ENCODE measurements around the gene RNF4.
"Not testable (repeated sequence)": the region's sequence is repeated elsewhere in the genome, so short reads cannot be mapped to it uniquely, and the experiment has no call there.

RNF4 gene

DNA sequence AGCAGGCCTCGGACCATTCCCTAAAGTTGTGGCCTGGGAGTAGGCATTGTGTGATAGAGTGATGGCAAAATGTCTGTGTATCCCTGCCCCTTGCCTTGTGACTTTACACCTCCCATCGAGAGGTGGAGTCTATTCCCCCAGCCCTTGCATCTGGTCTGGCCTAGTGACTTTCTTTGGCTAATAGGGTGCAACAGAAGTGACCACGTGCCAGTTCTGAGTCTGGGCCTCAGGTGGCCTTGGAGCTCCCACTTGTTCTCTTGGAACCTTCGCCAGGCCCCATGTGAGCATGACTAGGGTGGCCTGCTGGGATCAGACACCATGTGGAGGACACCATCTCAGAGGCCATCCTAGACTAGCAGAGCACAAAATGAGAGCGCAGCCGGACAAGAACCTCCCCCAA is 3.9 kb upstream of the RNF4 start:
- no peaks in the 10 kb centered on the region; the same call in 1 of the 2 replicates for H3K4me1 ChIP-seq (ENCODE audit: insufficient read depth, low read length)
- H3K4me3 ChIP-seq (ENCODE audit: low read length), result no peak overlapping the region
- H3K36me3 ChIP-seq (ENCODE audit: insufficient read depth, low read depth, low read length), result no peaks in the 10 kb centered on the region
- no peaks in the 10 kb centered on the region for H3K9me3 ChIP-seq (ENCODE audit: insufficient read depth, low read depth, low read length)
- no peak overlapping the region for H3K9ac ChIP-seq (ENCODE audit: low read depth, low read length)
- H3K27me3 ChIP-seq (ENCODE audit: insufficient read depth, low read length), result peaks cover 29% of the 10 kb centered on the region
- H3K27ac ChIP-seq (ENCODE audit: low read length), result no peak overlapping the region

DNA sequence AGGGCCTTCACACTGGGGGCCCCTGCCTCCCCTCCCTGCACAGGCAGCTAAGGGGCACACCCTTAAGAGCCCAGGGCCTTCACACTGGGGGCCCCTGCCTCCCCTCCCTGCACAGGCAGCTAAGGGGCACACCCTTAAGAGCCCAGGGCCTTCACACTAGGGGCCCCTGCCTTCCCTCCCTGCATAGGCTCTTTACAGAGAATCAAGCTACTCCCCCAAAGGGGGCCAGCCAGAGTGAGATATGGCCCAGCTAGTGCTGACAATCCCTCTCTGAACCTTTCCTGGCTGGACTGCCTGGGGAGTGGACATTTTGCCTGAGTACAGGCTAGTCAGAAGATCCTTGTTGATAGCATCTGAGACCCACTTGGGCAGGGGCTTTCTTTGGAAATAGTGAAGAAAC is 3.4 kb upstream of the RNF4 start:
- H3K27me3 ChIP-seq (ENCODE audit: insufficient read depth, low read length), result peaks cover 29% of the 10 kb centered on the region
- not testable (repeated sequence) for H3K4me3 ChIP-seq (ENCODE audit: low read length); H3K36me3 ChIP-seq (ENCODE audit: insufficient read depth, low read depth, low read length); H3K27ac ChIP-seq (ENCODE audit: low read length); H3K4me1 ChIP-seq (ENCODE audit: insufficient read depth, low read length); H3K9ac ChIP-seq (ENCODE audit: low read depth, low read length); H3K9me3 ChIP-seq (ENCODE audit: insufficient read depth, low read depth, low read length)

DNA sequence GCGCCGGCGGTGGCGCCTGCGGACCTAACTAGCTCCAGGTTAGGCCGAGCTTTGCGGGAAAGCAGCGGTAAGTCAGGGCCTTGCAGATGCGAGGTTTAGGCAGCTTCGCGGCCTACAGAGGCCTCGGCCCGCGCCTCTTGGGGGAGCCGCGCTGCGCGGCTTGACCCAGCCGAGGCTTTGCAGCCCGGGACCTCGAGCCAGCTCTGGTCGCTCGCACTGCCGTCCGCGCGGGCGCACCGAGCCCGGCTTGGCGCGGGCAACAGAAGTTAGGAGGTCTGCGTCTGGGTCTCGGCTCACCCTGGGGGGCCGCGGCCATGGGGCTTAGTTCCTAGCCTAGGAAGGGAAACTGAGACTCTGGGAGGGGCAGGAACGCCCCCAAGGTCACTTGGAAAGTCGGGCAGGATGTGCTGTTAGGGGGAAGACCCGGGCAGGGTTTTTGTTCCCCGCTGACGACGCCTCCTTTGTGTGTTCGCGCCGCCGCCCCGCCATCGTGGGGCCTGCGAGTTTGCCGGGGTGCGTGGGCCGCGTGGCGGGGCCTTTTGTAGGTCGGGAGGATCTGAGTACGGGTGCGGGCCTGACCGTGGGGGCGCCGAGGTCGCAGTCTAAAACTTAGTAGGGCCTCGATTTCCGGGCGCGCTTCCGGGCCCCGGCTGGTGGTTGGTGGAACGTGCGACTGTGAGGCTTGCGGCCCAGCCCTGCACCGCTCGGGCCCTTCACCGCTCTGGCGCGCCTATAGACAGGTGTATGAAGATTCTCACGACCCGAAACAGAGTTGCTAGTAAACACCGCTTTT is 482 bp downstream of the RNF4 start:
- Histone ChIP-seq H3K27me3 (ENCODE audit: insufficient read depth, low read length) (no peaks in the 10 kb centered on the region), H3K27ac (ENCODE audit: low read length) (peak overlapping the region; percentile 76), H3K9me3 (ENCODE audit: insufficient read depth, low read depth, low read length) (no peaks in the 10 kb centered on the region), H3K9ac (ENCODE audit: low read depth, low read length) (peak overlapping the region; percentile 96), H3K4me3 (ENCODE audit: low read length) (peak overlapping the region; percentile 95), H3K36me3 (ENCODE audit: insufficient read depth, low read depth, low read length) (peaks cover 28% of the 10 kb centered on the region), H3K4me1 (ENCODE audit: insufficient read depth, low read length) (peaks cover 3% of the 10 kb centered on the region)

DNA sequence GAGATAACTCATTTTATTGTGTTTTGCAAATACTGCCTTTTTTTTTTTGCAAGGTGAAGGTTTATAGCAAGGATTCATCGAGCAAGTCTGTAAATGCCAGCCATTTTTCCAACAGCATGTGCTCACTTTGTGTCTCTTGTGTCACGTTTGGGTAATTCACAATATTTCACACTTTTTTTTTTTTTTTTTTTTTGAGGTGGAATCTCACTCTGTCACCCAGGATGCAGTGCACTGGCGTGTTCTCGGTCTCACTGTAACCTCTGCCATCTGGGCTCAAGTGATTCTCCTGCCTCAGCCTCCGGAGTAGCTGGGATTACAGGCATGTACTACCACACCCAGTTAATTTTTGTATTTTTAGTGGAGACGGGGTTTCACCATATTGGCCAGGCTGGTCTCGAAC is 1.9 kb downstream of the RNF4 start:
- Histone ChIP-seq H3K27ac (ENCODE audit: low read length) (no peak overlapping the region), H3K4me1 (ENCODE audit: insufficient read depth, low read length) (peaks cover 3% of the 10 kb centered on the region), H3K36me3 (ENCODE audit: insufficient read depth, low read depth, low read length) (peaks cover 31% of the 10 kb centered on the region), H3K27me3 (ENCODE audit: insufficient read depth, low read length) (no peaks in the 10 kb centered on the region), H3K4me3 (ENCODE audit: low read length) (peak overlapping the region; percentile 95), H3K9me3 (ENCODE audit: insufficient read depth, low read depth, low read length) (no peaks in the 10 kb centered on the region), H3K9ac (ENCODE audit: low read depth, low read length) (peak overlapping the region; percentile 96; the same call in 1 of the 2 replicates)

DNA sequence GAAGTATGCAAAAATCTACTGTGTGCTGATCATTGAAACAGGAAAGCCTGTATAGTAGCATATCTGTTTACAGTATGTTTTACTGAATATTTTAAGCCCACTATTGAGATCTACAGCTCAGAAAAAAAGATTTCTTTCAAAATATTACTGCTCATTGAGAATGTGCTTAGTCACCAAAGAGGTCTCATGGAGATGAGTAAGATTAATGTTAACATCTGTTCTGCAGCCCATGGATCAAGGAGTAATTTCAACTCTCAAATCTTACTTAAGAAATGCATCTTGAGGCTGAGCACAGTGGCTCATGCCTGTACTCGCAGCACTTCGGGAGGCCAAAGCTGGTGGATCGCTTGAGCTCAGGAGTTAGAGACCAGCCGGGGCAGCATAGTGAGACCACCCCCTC is 3.3 kb downstream of the RNF4 start:
- peaks cover 37% of the 10 kb centered on the region for H3K36me3 ChIP-seq (ENCODE audit: insufficient read depth, low read depth, low read length)
- no peaks in the 10 kb centered on the region for H3K9me3 ChIP-seq (ENCODE audit: insufficient read depth, low read depth, low read length)
- H3K27ac ChIP-seq (ENCODE audit: low read length), result no peak overlapping the region
- peaks cover 3% of the 10 kb centered on the region for H3K4me1 ChIP-seq (ENCODE audit: insufficient read depth, low read length)
- no peaks in the 10 kb centered on the region for H3K27me3 ChIP-seq (ENCODE audit: insufficient read depth, low read length)
- H3K9ac ChIP-seq (ENCODE audit: low read depth, low read length), result no peak overlapping the region
- H3K4me3 ChIP-seq (ENCODE audit: low read length), result no peak overlapping the region

DNA sequence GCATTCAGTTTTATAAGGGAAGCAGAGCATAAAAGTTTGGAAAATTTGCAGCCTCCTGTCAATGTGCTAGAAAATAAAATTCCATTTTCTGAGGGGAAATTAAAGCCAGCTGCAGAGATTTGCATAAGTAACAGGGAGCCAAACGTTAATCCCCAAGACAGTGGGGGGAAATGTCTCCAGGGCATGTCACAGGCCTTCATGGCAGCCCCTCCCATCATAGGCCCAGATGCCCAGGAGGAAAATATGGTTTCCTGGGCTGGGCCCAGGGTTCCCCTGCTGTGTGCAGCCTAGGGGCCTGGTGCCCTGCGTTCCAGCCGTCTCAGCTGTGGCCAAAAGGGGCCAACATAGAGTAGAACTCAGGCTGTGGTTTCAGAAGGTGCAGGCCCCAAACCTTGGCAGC is 9.3 kb downstream of the RNF4 start:
- no peaks in the 10 kb centered on the region for H3K27me3 ChIP-seq (ENCODE audit: insufficient read depth, low read length)
- no peak overlapping the region for H3K27ac ChIP-seq (ENCODE audit: low read length)
- no peak overlapping the region for H3K4me3 ChIP-seq (ENCODE audit: low read length)
- H3K9ac ChIP-seq (ENCODE audit: low read depth, low read length), result no peak overlapping the region
- H3K4me1 ChIP-seq (ENCODE audit: insufficient read depth, low read length), result peaks cover 20% of the 10 kb centered on the region; the same call in 1 of the 2 replicates
- no peaks in the 10 kb centered on the region for H3K9me3 ChIP-seq (ENCODE audit: insufficient read depth, low read depth, low read length)
- peaks cover 18% of the 10 kb centered on the region; the same call in 1 of the 2 replicates for H3K36me3 ChIP-seq (ENCODE audit: insufficient read depth, low read depth, low read length)

DNA sequence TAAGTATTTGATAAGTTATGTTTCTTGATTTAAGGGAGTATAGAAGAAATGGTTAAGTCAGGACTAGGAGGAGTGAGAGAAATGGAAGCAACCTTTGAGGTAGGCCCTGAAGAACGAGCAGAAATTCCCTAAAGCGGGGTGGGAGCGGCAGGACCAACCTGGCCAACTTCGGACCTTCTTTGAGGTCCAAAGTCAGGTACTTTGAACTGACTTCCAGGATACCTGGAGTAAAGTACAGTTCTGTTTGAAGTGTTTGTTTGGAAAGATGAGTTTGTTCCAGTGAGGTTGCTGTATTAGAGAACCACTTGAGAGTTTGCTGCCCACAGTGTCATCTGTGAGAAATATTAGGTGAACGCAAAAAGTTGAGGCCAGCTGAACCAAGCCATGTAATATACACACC is 11.7 kb downstream of the RNF4 start:
- H3K9me3 ChIP-seq (ENCODE audit: insufficient read depth, low read depth, low read length), result no peaks in the 10 kb centered on the region
- peaks cover 15% of the 10 kb centered on the region; the same call in 1 of the 2 replicates for H3K36me3 ChIP-seq (ENCODE audit: insufficient read depth, low read depth, low read length)
- H3K27ac ChIP-seq (ENCODE audit: low read length), result no peak overlapping the region
- H3K4me1 ChIP-seq (ENCODE audit: insufficient read depth, low read length), result peaks cover 20% of the 10 kb centered on the region; the same call in 1 of the 2 replicates
- no peaks in the 10 kb centered on the region for H3K27me3 ChIP-seq (ENCODE audit: insufficient read depth, low read length)
- H3K4me3 ChIP-seq (ENCODE audit: low read length), result no peak overlapping the region
- H3K9ac ChIP-seq (ENCODE audit: low read depth, low read length), result no peak overlapping the region

DNA sequence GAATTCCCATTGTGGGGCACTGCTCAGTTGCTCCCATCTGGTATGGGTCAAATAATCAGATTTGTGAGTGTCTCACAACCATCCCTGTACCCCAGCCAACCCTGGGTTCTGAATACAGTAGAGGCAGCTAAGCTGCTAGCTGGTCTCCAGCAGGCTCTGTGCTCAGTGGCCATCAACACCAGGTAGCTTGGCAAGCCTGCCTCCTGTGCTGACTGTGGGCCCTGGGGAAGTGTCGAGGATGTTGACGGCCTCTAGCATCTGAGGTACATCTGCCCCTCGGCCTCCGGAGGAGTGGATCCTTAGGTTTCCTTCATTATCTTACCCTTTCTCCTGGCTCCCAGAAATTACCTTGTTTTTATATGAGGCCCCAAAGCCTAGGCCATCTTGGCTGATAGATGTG is 13.3 kb downstream of the RNF4 start:
- Histone ChIP-seq H3K4me1 (ENCODE audit: insufficient read depth, low read length) (peaks cover 20% of the 10 kb centered on the region; the same call in 1 of the 2 replicates), H3K36me3 (ENCODE audit: insufficient read depth, low read depth, low read length) (peaks cover 8% of the 10 kb centered on the region; the same call in 1 of the 2 replicates), H3K27me3 (ENCODE audit: insufficient read depth, low read length) (no peaks in the 10 kb centered on the region), H3K27ac (ENCODE audit: low read length) (no peak overlapping the region), H3K9ac (ENCODE audit: low read depth, low read length) (no peak overlapping the region), H3K9me3 (ENCODE audit: insufficient read depth, low read depth, low read length) (no peaks in the 10 kb centered on the region), H3K4me3 (ENCODE audit: low read length) (no peak overlapping the region)

DNA sequence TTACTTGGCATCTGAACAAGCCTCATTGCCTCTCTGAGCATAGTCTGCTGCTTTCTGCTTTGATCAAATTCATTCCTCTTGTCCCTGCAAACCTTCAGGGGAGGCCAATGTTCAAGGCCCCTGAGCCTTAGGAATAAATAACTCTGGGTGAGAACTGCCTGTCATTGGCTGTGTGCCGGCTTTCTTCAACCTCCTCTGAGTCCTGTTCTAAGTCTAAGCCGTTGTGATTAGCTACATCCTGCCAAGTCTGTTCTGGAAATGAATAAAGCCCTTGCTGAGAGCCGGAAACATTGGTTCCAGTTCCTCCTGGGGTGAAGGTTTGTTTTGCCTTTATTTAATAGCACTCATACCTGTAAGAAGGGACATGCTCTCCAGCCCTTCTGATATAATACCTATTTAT is 13.8 kb downstream of the RNF4 start:
- no peak overlapping the region for H3K27ac ChIP-seq (ENCODE audit: low read length)
- no peaks in the 10 kb centered on the region for H3K27me3 ChIP-seq (ENCODE audit: insufficient read depth, low read length)
- peaks cover 8% of the 10 kb centered on the region; the same call in 1 of the 2 replicates for H3K36me3 ChIP-seq (ENCODE audit: insufficient read depth, low read depth, low read length)
- H3K9me3 ChIP-seq (ENCODE audit: insufficient read depth, low read depth, low read length), result no peaks in the 10 kb centered on the region
- H3K4me3 ChIP-seq (ENCODE audit: low read length), result no peak overlapping the region
- no peak overlapping the region for H3K9ac ChIP-seq (ENCODE audit: low read depth, low read length)
- peaks cover 18% of the 10 kb centered on the region; the same call in 1 of the 2 replicates for H3K4me1 ChIP-seq (ENCODE audit: insufficient read depth, low read length)

DNA sequence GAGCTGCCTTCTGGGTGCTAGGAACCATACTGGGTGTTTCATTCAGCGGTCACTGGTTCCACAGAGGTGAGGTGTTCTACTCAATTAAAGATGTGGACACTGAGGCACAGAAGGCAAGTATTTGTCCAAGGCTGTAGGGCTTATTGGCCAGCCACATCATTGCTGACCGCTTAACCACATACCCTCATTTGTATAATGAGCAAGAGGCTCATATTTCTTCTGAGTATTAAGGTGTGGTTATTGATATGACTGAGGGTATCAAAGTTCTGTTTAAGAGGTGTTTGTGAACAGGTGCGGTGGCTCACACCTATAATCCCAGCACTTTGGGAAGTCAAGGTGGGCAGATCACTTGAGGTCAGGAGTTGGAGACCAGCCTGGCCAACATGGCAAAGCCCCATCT is 14.3 kb downstream of the RNF4 start:
- Histone ChIP-seq H3K27me3 (ENCODE audit: insufficient read depth, low read length) (no peaks in the 10 kb centered on the region), H3K9me3 (ENCODE audit: insufficient read depth, low read depth, low read length) (no peaks in the 10 kb centered on the region), H3K4me1 (ENCODE audit: insufficient read depth, low read length) (peaks cover 14% of the 10 kb centered on the region; the same call in 1 of the 2 replicates), H3K9ac (ENCODE audit: low read depth, low read length) (no peak overlapping the region), H3K4me3 (ENCODE audit: low read length) (no peak overlapping the region), H3K27ac (ENCODE audit: low read length) (no peak overlapping the region), H3K36me3 (ENCODE audit: insufficient read depth, low read depth, low read length) (peaks cover 8% of the 10 kb centered on the region; the same call in 1 of the 2 replicates)

DNA sequence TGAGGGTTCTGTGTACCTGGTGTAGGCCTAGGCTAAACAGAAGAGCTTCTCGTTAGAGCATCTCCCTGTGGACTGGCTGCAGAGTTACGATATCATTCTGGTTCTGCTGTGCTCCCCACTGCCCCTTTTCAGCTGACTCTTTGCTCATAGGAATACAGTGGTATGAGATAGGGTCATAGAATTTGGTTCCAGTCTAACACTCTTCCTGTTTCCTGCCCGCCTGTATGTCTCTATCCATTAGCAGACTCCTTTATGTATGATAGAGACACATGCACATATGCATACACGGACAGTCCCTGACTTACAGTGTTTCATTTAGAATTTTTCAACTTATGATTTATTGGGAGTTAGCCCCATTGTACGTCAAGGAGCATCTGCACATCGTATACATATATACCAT is 15.3 kb downstream of the RNF4 start:
- H3K36me3 ChIP-seq (ENCODE audit: insufficient read depth, low read depth, low read length), result peaks cover 8% of the 10 kb centered on the region; the same call in 1 of the 2 replicates
- no peak overlapping the region for H3K27ac ChIP-seq (ENCODE audit: low read length)
- no peaks in the 10 kb centered on the region for H3K27me3 ChIP-seq (ENCODE audit: insufficient read depth, low read length)
- H3K4me1 ChIP-seq (ENCODE audit: insufficient read depth, low read length), result peaks cover 12% of the 10 kb centered on the region; the same call in 1 of the 2 replicates
- H3K9ac ChIP-seq (ENCODE audit: low read depth, low read length), result no peak overlapping the region
- H3K9me3 ChIP-seq (ENCODE audit: insufficient read depth, low read depth, low read length), result no peaks in the 10 kb centered on the region
- H3K4me3 ChIP-seq (ENCODE audit: low read length), result no peak overlapping the region

DNA sequence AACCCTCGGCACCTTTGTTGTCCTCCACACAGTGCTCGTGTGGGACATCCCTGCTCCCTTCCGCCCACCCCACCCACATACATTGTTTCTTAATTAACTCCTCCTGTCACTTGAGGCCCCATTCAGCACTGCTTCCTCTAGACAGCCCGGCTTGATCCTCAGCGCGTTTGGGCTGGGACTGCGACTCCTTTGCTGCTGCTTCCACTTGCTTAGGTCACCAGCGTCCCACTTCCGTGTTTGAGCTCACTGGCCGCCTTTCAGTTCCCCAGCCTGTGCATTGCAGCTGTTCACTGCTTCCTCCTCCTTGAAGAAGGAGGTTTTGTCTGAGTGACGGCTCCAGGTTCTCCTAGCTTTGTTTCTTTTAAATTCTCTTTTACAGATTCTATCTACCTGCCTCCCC is 16.1 kb downstream of the RNF4 start:
- Histone ChIP-seq H3K27me3 (ENCODE audit: insufficient read depth, low read length) (no peaks in the 10 kb centered on the region), H3K9ac (ENCODE audit: low read depth, low read length) (no peak overlapping the region), H3K36me3 (ENCODE audit: insufficient read depth, low read depth, low read length) (peaks cover 15% of the 10 kb centered on the region), H3K27ac (ENCODE audit: low read length) (no peak overlapping the region), H3K4me1 (ENCODE audit: insufficient read depth, low read length) (peaks cover 12% of the 10 kb centered on the region; the same call in 1 of the 2 replicates), H3K4me3 (ENCODE audit: low read length) (no peak overlapping the region), H3K9me3 (ENCODE audit: insufficient read depth, low read depth, low read length) (no peaks in the 10 kb centered on the region)

Measured in iPS-20b (cell line).